H9 (cell line): Measurements from ENCODE around the gene TP53INP2. TPM values are rescaled to one million over a fixed set of nuclear protein-coding genes. Genes with fewer than 3 reads are reported as not detected.

ENCODE experiments used
- DNase-seq: peaks from one replicate; pipeline ENCODE4 v3.0.0-alpha.2; 2017
- H2AFZ ChIP-seq: one replicate; pipeline ENCODE4 v1.6.1; 2013; ENCODE audit warnings: mild to moderate bottlenecking, low read length, control low read depth, moderate library complexity
- H2AK5ac ChIP-seq: 2 replicates; pipeline ENCODE4 v1.6.1; 2013; ENCODE audit warnings: low read length, control low read depth, mixed read lengths; ENCODE audit not compliant: insufficient read length
- H2BK120ac ChIP-seq: one replicate; pipeline ENCODE4 v1.6.1; 2013; ENCODE audit warnings: low read depth, mild to moderate bottlenecking, low read length, control low read depth, inconsistent platforms; ENCODE audit not compliant: poor library complexity, severe bottlenecking
- H2BK12ac ChIP-seq: 2 replicates; pipeline ENCODE4 v1.6.1; 2013; ENCODE audit warnings: low read length, control low read depth, mixed read lengths, low read depth; ENCODE audit not compliant: insufficient read length
- H2BK15ac ChIP-seq: 2 replicates; pipeline ENCODE4 v1.6.1; 2013; ENCODE audit warnings: low read depth, low read length, control low read depth
- H2BK20ac ChIP-seq: one replicate; pipeline ENCODE4 v1.6.1; 2013; ENCODE audit warnings: low read depth, mild to moderate bottlenecking, low read length, control low read depth, inconsistent platforms; ENCODE audit not compliant: poor library complexity, severe bottlenecking
- H2BK5ac ChIP-seq: 2 replicates; pipeline ENCODE4 v1.6.1; 2013; ENCODE audit warnings: low read length, control low read depth, mixed read lengths; ENCODE audit not compliant: insufficient read length
- H3K14ac ChIP-seq: 2 replicates; pipeline ENCODE4 v1.6.1; 2013; ENCODE audit warnings: low read length, control low read depth; ENCODE audit not compliant: insufficient read depth
- H3K18ac ChIP-seq: 2 replicates; pipeline ENCODE4 v1.6.1; 2013; ENCODE audit warnings: low read depth, mild to moderate bottlenecking, mixed read lengths, low read length, control low read depth; ENCODE audit not compliant: insufficient read length
- H3K23ac ChIP-seq: 2 replicates; pipeline ENCODE4 v1.6.1; 2013; ENCODE audit warnings: low read length, control low read depth, mixed read lengths, low read depth; ENCODE audit not compliant: insufficient read length
- H3K23me2 ChIP-seq: 2 replicates; pipeline ENCODE4 v1.6.1; 2013; ENCODE audit warnings: low read depth, mild to moderate bottlenecking, mixed read lengths, low read length, control low read depth; ENCODE audit not compliant: insufficient read length, poor library complexity, severe bottlenecking
- H3K27ac ChIP-seq: 2 replicates; pipeline ENCODE4 v1.5.1; 2013; ENCODE audit warnings: low read length, control low read depth, mixed read lengths, low read depth; ENCODE audit not compliant: insufficient read length
- H3K27me3 ChIP-seq: 2 replicates; pipeline ENCODE4 v1.6.1; 2013; ENCODE audit warnings: low read length, control low read depth, inconsistent platforms; ENCODE audit not compliant: insufficient read depth
- H3K4ac ChIP-seq: 2 replicates; pipeline ENCODE4 v1.6.1; 2013; ENCODE audit warnings: low read depth, mild to moderate bottlenecking, control low read depth, inconsistent platforms, low read length, moderate library complexity
- H3K4me1 ChIP-seq: 2 replicates; pipeline ENCODE4 v1.6.1; 2013; ENCODE audit warnings: low read length, control low read depth, inconsistent platforms; ENCODE audit not compliant: insufficient read depth
- H3K4me2 ChIP-seq: 2 replicates; pipeline ENCODE4 v1.6.1; 2013; ENCODE audit warnings: low read length, control low read depth, mixed read lengths; ENCODE audit not compliant: insufficient read length, insufficient read depth
- H3K56ac ChIP-seq: 2 replicates; pipeline ENCODE4 v1.6.1; 2013; ENCODE audit warnings: low read depth, mild to moderate bottlenecking, mixed read lengths, low read length, control low read depth; ENCODE audit not compliant: insufficient read length
- H3K79me1 ChIP-seq: 2 replicates; pipeline ENCODE4 v1.6.1; 2013; ENCODE audit warnings: low read depth, mild to moderate bottlenecking, moderate library complexity, low read length, control low read depth, inconsistent platforms; ENCODE audit not compliant: insufficient read depth, poor library complexity, severe bottlenecking
- H3K79me2 ChIP-seq: 2 replicates; pipeline ENCODE4 v1.6.1; 2013; ENCODE audit warnings: low read length, control low read depth, inconsistent platforms; ENCODE audit not compliant: insufficient read depth
- H3K9ac ChIP-seq: 2 replicates; pipeline ENCODE4 v1.6.1; 2013; ENCODE audit warnings: low read length, control low read depth, mixed read lengths; ENCODE audit not compliant: insufficient read length; ENCODE audit errors: extremely low read depth
- H3K9me3 ChIP-seq: one replicate; pipeline ENCODE4 v1.6.1; 2013; ENCODE audit warnings: low read depth, low read length, inconsistent platforms; ENCODE audit not compliant: control insufficient read depth
- H3T11ph ChIP-seq: one replicate; pipeline ENCODE4 v1.6.1; 2013; ENCODE audit warnings: mild to moderate bottlenecking, low read length, control low read depth, inconsistent platforms
- H4K20me1 ChIP-seq: one replicate; pipeline ENCODE4 v1.6.1; 2013; ENCODE audit not compliant: control insufficient read depth, insufficient read length, insufficient read depth
- H4K5ac ChIP-seq: 2 replicates; pipeline ENCODE4 v1.6.1; 2013; ENCODE audit warnings: low read depth, mild to moderate bottlenecking, mixed read lengths, low read length, control low read depth; ENCODE audit not compliant: insufficient read length
- H4K8ac ChIP-seq: replicated peaks from 2 replicates; pipeline ENCODE4 v1.6.1; 2013; ENCODE audit warnings: low read length, control low read depth, mixed read lengths, low read depth; ENCODE audit not compliant: insufficient read length
- H4K91ac ChIP-seq: 2 replicates; pipeline ENCODE4 v1.6.1; 2013; ENCODE audit warnings: low read depth, mild to moderate bottlenecking, moderate library complexity, mixed read lengths, low read length, control low read depth; ENCODE audit not compliant: insufficient read length
- H3K27ac Mint-ChIP-seq, 3 experiments: 2 replicates in 2 of 3; 3 replicates in 1 of 3; pipeline ENCODE4 v1.8.0; 2020 to 2021; ENCODE audit warnings: mixed read lengths in 3 of 3, mild to moderate bottlenecking in 1 of 3, moderate library complexity in 1 of 3
- H3K27me3 Mint-ChIP-seq: 2 replicates; pipeline ENCODE4 v1.8.0; 2021; ENCODE audit warnings: low read depth, mild to moderate bottlenecking, moderate library complexity, mixed read lengths
- H3K36me3 Mint-ChIP-seq, 3 experiments: 2 replicates in 2 of 3; 3 replicates in 1 of 3; pipeline ENCODE4 v1.8.0; 2020 to 2021; ENCODE audit warnings: low read depth in 3 of 3, mixed read lengths in 3 of 3; ENCODE audit not compliant: insufficient read depth in 1 of 3
- H3K4me1 Mint-ChIP-seq, 2 experiments: 2 replicates each; pipeline ENCODE4 v1.8.0; 2020; ENCODE audit warnings: mixed read lengths in 2 of 2
- H3K4me3 Mint-ChIP-seq, 2 experiments: 2 replicates in 1 of 2; 3 replicates in 1 of 2; pipeline ENCODE4 v1.8.0; 2020 to 2021; ENCODE audit warnings: mild to moderate bottlenecking in 2 of 2, mixed read lengths in 2 of 2, moderate library complexity in 1 of 2
- H3K9me3 Mint-ChIP-seq, 2 experiments: 2 replicates in 1 of 2; 3 replicates in 1 of 2; pipeline ENCODE4 v1.8.0; 2020; ENCODE audit warnings: mild to moderate bottlenecking in 2 of 2, mixed read lengths in 2 of 2, moderate library complexity in 1 of 2
- CTCF ChIP-seq: fragments of 200-600 bp; sonication (generic); conservative IDR thresholded peaks from 3 replicates; pipeline ENCODE4 v1.8.0; 2021; ENCODE audit warnings: antibody characterized with exemption, mild to moderate bottlenecking
- WGBS: extraction: QIAGEN DNeasy Blood & Tissue Kit; methylation state at CpG from one replicate; pipeline ENCODE4 v1.1.7; 2013; ENCODE audit warnings: missing lambda C conversion rate, low lambda C conversion rate, mixed read lengths; ENCODE audit not compliant: insufficient read length; ENCODE audit errors: extremely low coverage; 5-methylcytosine and 5-hydroxymethylcytosine counted together
- total RNA-seq: library from RNA; stranded (reverse); gene quantifications from 2 replicates; pipeline ENCODE4 v1.2.1, GENCODE V29; 2021

The TP53INP2 gene
- total RNA-seq, 1 experiment from 2014 or later: 8.0 TPM

- no peak overlapping the region for H2AK5ac ChIP-seq
- Mint-ChIP-seq H3K9me3 (no peaks in the 10 kb centered on the region), H3K36me3 (no peaks in the 10 kb centered on the region), H3K27me3 (peaks cover 63% of the 10 kb centered on the region), H3K4me1 (peaks cover 30 to 36% of the 10 kb centered on the region in 2 experiments), H3K27ac (peak overlapping the region in 2 of 3 experiments; percentile 61 to 93; a peak in 3 of 7 replicates), H3K4me3 (peak overlapping the region; percentile 86 to 91; a peak in 4 of 5 replicates)
- no peaks in the 10 kb centered on the region for H3K79me1 ChIP-seq
- no peak overlapping the region for H3K23ac ChIP-seq
- peak; percentile 39 for DNase-seq
- H3K14ac ChIP-seq: no peak overlapping the region
- peaks cover 11% of the 10 kb centered on the region; the same call in 1 of the 2 replicates for H3K27me3 ChIP-seq
- H3K27ac ChIP-seq: no peak overlapping the region
- no peak overlapping the region for H2BK12ac ChIP-seq
- no peaks in the 10 kb centered on the region for H4K20me1 ChIP-seq
- H3K79me2 ChIP-seq: no peaks in the 10 kb centered on the region
- no peaks in the 10 kb centered on the region for H3K4me1 ChIP-seq
- H3K9me3 ChIP-seq: no peaks in the 10 kb centered on the region
- peak; percentile 24; the same call in 1 of the 3 replicates for TF ChIP-seq CTCF
- no peak overlapping the region for H2BK20ac ChIP-seq
- no peak overlapping the region for H2BK120ac ChIP-seq
- H2BK15ac ChIP-seq: no peak overlapping the region
- no peak overlapping the region for H2BK5ac ChIP-seq
- H4K5ac ChIP-seq: no peak overlapping the region
- H3K23me2 ChIP-seq: peaks cover 25% of the 10 kb centered on the region
- H4K8ac ChIP-seq: no peak overlapping the region
- no CpG with 5 or more reads among the region's 6 CpGs for WGBS
- no peak overlapping the region for H3K4ac ChIP-seq
- H3T11ph ChIP-seq: no peak overlapping the region
- H3K18ac ChIP-seq: no peak overlapping the region
- H3K4me2 ChIP-seq: peak overlapping the region; percentile 35
- H3K9ac ChIP-seq: no peak overlapping the region
- H4K91ac ChIP-seq: no peak overlapping the region
- H3K56ac ChIP-seq: no peak overlapping the region
- H2AFZ ChIP-seq: no peak overlapping the region
Observed at GRCh38 chr20:34705397-34706301, 1.5 kb downstream of the TP53INP2 start.
